GM23248 (cell line): Measurements from ENCODE around the gene MAP1LC3B2. TPM values are rescaled to one million over a fixed set of nuclear protein-coding genes. Genes with fewer than 3 reads are reported as not detected.

Experiments
- DNase-seq: peaks from one replicate; pipeline ENCODE4 v3.0.0-alpha.2; 2015
- H2AFZ ChIP-seq: fragments of 200-600 bp; sonication (generic); 2 replicates; pipeline ENCODE4 v1.6.1; 2016; ENCODE audit warnings: antibody characterized with exemption
- H3F3A ChIP-seq: fragments of 200-600 bp; sonication (generic); 2 replicates; pipeline ENCODE4 v1.6.1; 2016; ENCODE audit warnings: mild to moderate bottlenecking, antibody characterized with exemption, mixed run types; ENCODE audit not compliant: insufficient read depth
- H3K27ac ChIP-seq: fragments of 200-600 bp; sonication (generic); 2 replicates; pipeline ENCODE4 v1.5.1; 2016; ENCODE audit warnings: mild to moderate bottlenecking
- H3K27me3 ChIP-seq: fragments of 200-600 bp; sonication (generic); replicated peaks from 2 replicates; pipeline ENCODE4 v1.6.1; 2016; ENCODE audit warnings: mild to moderate bottlenecking; ENCODE audit not compliant: insufficient read depth
- H3K36me3 ChIP-seq: fragments of 200-600 bp; sonication (generic); 2 replicates; pipeline ENCODE4 v1.6.1; 2016; ENCODE audit warnings: low read depth, mild to moderate bottlenecking
- H3K4me1 ChIP-seq: fragments of 200-600 bp; sonication (generic); 2 replicates; pipeline ENCODE4 v1.6.1; 2016; ENCODE audit warnings: mild to moderate bottlenecking; ENCODE audit not compliant: insufficient read depth
- H3K4me2 ChIP-seq: fragments of 200-600 bp; sonication (generic); one replicate; pipeline ENCODE4 v1.6.1; 2016; ENCODE audit warnings: mild to moderate bottlenecking; ENCODE audit not compliant: unreplicated experiment
- H3K4me3 ChIP-seq: fragments of 200-600 bp; sonication (generic); 2 replicates; pipeline ENCODE4 v1.5.1; 2016; ENCODE audit warnings: mild to moderate bottlenecking
- H3K79me2 ChIP-seq: fragments of 200-600 bp; sonication (generic); 2 replicates; pipeline ENCODE4 v1.6.1; 2016; ENCODE audit warnings: mild to moderate bottlenecking; ENCODE audit not compliant: insufficient read depth
- H3K9ac ChIP-seq: fragments of 200-600 bp; sonication (generic); 2 replicates; pipeline ENCODE4 v1.6.1; 2016; ENCODE audit warnings: mild to moderate bottlenecking
- H3K9me2 ChIP-seq: fragments of 200-600 bp; sonication (generic); 2 replicates; pipeline ENCODE4 v1.6.1; 2016; ENCODE audit warnings: mixed run types, mild to moderate bottlenecking, moderate library complexity; ENCODE audit not compliant: insufficient read depth
- H3K9me3 ChIP-seq: fragments of 200-600 bp; sonication (generic); one replicate; pipeline ENCODE4 v1.6.1; 2017; ENCODE audit warnings: low read depth
- H4K20me1 ChIP-seq: fragments of 200-600 bp; sonication (generic); 2 replicates; pipeline ENCODE4 v1.6.0; 2016; ENCODE audit not compliant: insufficient read depth
- EZH2 ChIP-seq: fragments of 200-600 bp; sonication (generic); IDR thresholded peaks from 2 replicates; pipeline ENCODE4 v1.6.1; 2018; ENCODE audit warnings: antibody characterized with exemption, mild to moderate bottlenecking; ENCODE audit not compliant: insufficient read depth, poor library complexity, severe bottlenecking
- EZH2phosphoT487 ChIP-seq: fragments of 200-600 bp; sonication (generic); IDR thresholded peaks from 2 replicates; pipeline ENCODE4 v1.6.1; 2018; ENCODE audit warnings: antibody characterized with exemption, moderate library complexity, mild to moderate bottlenecking, low read depth; ENCODE audit not compliant: insufficient read depth
- WGBS, 2 experiments: methylation state at CpG; one replicate each; pipeline ENCODE4 v1.1.6; 2015 to 2017; ENCODE audit warnings: low lambda C conversion rate in 2 of 2, low coverage in 1 of 2; ENCODE audit errors: missing lambda C conversion rate in 2 of 2; 5-methylcytosine and 5-hydroxymethylcytosine counted together
- in situ Hi-C: fragments of 300-500 bp; cut with MboI; formaldehyde crosslinking; loops from 2 replicates; pipeline ENCODE4 v1.15.0; 2020
- polyA plus RNA-seq: library from polyadenylated mRNA; unstranded; fragments of >200 nt; fragmentation: Nextera tagmentation; extraction: Ambion mirVana; gene quantifications from 2 replicates; pipeline ENCODE4 v1.2.1, GENCODE V29; 2016
- total RNA-seq: library from RNA; depleted of rRNA; stranded (reverse); fragments of >200 nt; shearing (Covaris generic); gene quantifications from 2 replicates; pipeline ENCODE4 v1.2.3, GENCODE V29; 2014

MAP1LC3B2 gene
- total and polyA plus RNA-seq, 2 experiments from 2014 or later, result 0.32 to 9.0 TPM

- Histone ChIP-seq H3K9ac (no peak overlapping the region), H3K4me1 (peaks cover 26% of the 10 kb centered on the region), H3F3A (peaks cover 22% of the 10 kb centered on the region), H2AFZ (no peak overlapping the region), H3K27ac (no peak overlapping the region), H4K20me1 (no peaks in the 10 kb centered on the region), H3K9me2 (no peaks in the 10 kb centered on the region), H3K27me3 (no peaks in the 10 kb centered on the region), H3K79me2 (no peaks in the 10 kb centered on the region), H3K4me3 (no peak overlapping the region), H3K9me3 (no peaks in the 10 kb centered on the region), H3K36me3 (no peaks in the 10 kb centered on the region), H3K4me2 (no peak overlapping the region)
- 20 to 41% methylated on average over 1 of the region's 1 CpG for WGBS, 2 experiments
- peak; percentile 29 for DNase-seq
- in situ Hi-C loops, result no loop called here
- TF ChIP-seq EZH2phosphoT487 (no peak), EZH2 (no peak)
Measured at GRCh38 chr12:116590561-116590960, 31.4 kb downstream of the MAP1LC3B2 start.

GRCh38 chr12:116591855-116592637, 32.9 kb downstream of the MAP1LC3B2 start:
- no peaks in the 10 kb centered on the region for H3K36me3 ChIP-seq
- H3K9me3 ChIP-seq, result no peaks in the 10 kb centered on the region
- no peaks in the 10 kb centered on the region for H3K27me3 ChIP-seq
- peak overlapping the region; percentile 55 for H3K27ac ChIP-seq
- in situ Hi-C loops, result no loop called here
- 17 to 18% methylated on average over 11 of the region's 11 CpGs for WGBS, 2 experiments
- peak overlapping the region; percentile 45 for H2AFZ ChIP-seq
- no peak for TF ChIP-seq EZH2phosphoT487
- no peak for TF ChIP-seq EZH2
- H3F3A ChIP-seq, result peaks cover 22% of the 10 kb centered on the region
- H3K4me2 ChIP-seq, result no peak overlapping the region
- H3K4me1 ChIP-seq, result peaks cover 27% of the 10 kb centered on the region
- no peaks in the 10 kb centered on the region for H3K79me2 ChIP-seq
- H4K20me1 ChIP-seq, result no peaks in the 10 kb centered on the region
- H3K9ac ChIP-seq, result peak overlapping the region; percentile 24
- no peak overlapping the region for H3K4me3 ChIP-seq
- H3K9me2 ChIP-seq, result no peaks in the 10 kb centered on the region
- peak; percentile 54 for DNase-seq

GRCh38 chr12:116592731-116593130, 33.5 kb downstream of the MAP1LC3B2 start:
- WGBS, 2 experiments, result 10 to 11% methylated on average over 8 of the region's 8 CpGs
- H3K9me2 ChIP-seq, result no peaks in the 10 kb centered on the region
- no peaks in the 10 kb centered on the region for H4K20me1 ChIP-seq
- H3K36me3 ChIP-seq, result no peaks in the 10 kb centered on the region
- peaks cover 29% of the 10 kb centered on the region for H3K4me1 ChIP-seq
- TF ChIP-seq EZH2 (no peak), EZH2phosphoT487 (no peak)
- no peaks in the 10 kb centered on the region for H3K27me3 ChIP-seq
- DNase-seq, result peak; percentile 88
- no peaks in the 10 kb centered on the region for H3K9me3 ChIP-seq
- in situ Hi-C loops, result no loop called here
- peak overlapping the region; percentile 18 for H3K4me2 ChIP-seq
- peak overlapping the region; percentile 24 for H3K9ac ChIP-seq
- no peak overlapping the region for H3K4me3 ChIP-seq
- H3F3A ChIP-seq, result peaks cover 27% of the 10 kb centered on the region
- H3K79me2 ChIP-seq, result no peaks in the 10 kb centered on the region
- H3K27ac ChIP-seq, result peak overlapping the region; percentile 55
- peak overlapping the region; percentile 45 for H2AFZ ChIP-seq

- H3K9me2 ChIP-seq, result no peaks in the 10 kb centered on the region
- peaks cover 44% of the 10 kb centered on the region for H3F3A ChIP-seq
- H2AFZ ChIP-seq, result no peak overlapping the region
- in situ Hi-C loops, result no loop called here
- no peaks in the 10 kb centered on the region for H3K36me3 ChIP-seq
- TF ChIP-seq EZH2phosphoT487 (no peak), EZH2 (no peak)
- 83 to 84% methylated on average over 12 of the region's 12 CpGs for WGBS, 2 experiments
- peaks cover 47% of the 10 kb centered on the region for H3K4me1 ChIP-seq
- no peaks in the 10 kb centered on the region for H3K27me3 ChIP-seq
- H3K27ac ChIP-seq, result no peak overlapping the region
- no peak overlapping the region for H3K4me3 ChIP-seq
- DNase-seq, result no peak
- H3K79me2 ChIP-seq, result no peaks in the 10 kb centered on the region
- H3K9me3 ChIP-seq, result no peaks in the 10 kb centered on the region
- H3K4me2 ChIP-seq, result peak overlapping the region; percentile 16
- H3K9ac ChIP-seq, result no peak overlapping the region
- H4K20me1 ChIP-seq, result no peaks in the 10 kb centered on the region
Measured at GRCh38 chr12:116594325-116595038, 35.3 kb downstream of the MAP1LC3B2 start.
